GM12872 (cell line): ENCODE results near the gene SIPA1L3.

Experiments
- CTCF ChIP-seq: IDR thresholded peaks from 3 replicates; pipeline ENCODE4 v1.5.1; 2011; ENCODE audit warnings: low read depth, mild to moderate bottlenecking, low read length, moderate library complexity; ENCODE audit not compliant: insufficient read depth

The SIPA1L3 gene

GRCh38 chr19:37953171-37953917 is 46.3 kb downstream of the SIPA1L3 start:
- TF ChIP-seq CTCF = no peak

GRCh38 chr19:37953918-37954303 is 46.9 kb downstream of the SIPA1L3 start:
- no peak for TF ChIP-seq CTCF

GRCh38 chr19:37954421-37954874 is 47.4 kb downstream of the SIPA1L3 start:
- no peak for TF ChIP-seq CTCF

- no peak for TF ChIP-seq CTCF
These were observed 49.0 kb downstream of the SIPA1L3 start for GRCh38 chr19:37955986-37956385.

- no peak for TF ChIP-seq CTCF
These were observed 50.2 kb downstream of the SIPA1L3 start for GRCh38 chr19:37957176-37957575.

- no peak for TF ChIP-seq CTCF
These were observed 52.7 kb downstream of the SIPA1L3 start for GRCh38 chr19:37959665-37960114.

- TF ChIP-seq CTCF = no peak
These were observed 54.2 kb downstream of the SIPA1L3 start for GRCh38 chr19:37961198-37961597.
